GM21367 (cell line): ENCODE results near the gene IL1RL2.
A peak's percentile ranks its signal among the peaks of the same experiment; 100 is the strongest.

Experiments
- ATAC-seq: cut with Tn5 transposase; IDR thresholded peaks from one replicate; pipeline ENCODE4 v1.9.1; 2021; ENCODE audit not compliant: unreplicated experiment

Gene IL1RL2

GRCh38 chr2:102238039-102238756 lies 51.4 kb downstream of the IL1RL2 start:
- ATAC-seq: no peak

DNA sequence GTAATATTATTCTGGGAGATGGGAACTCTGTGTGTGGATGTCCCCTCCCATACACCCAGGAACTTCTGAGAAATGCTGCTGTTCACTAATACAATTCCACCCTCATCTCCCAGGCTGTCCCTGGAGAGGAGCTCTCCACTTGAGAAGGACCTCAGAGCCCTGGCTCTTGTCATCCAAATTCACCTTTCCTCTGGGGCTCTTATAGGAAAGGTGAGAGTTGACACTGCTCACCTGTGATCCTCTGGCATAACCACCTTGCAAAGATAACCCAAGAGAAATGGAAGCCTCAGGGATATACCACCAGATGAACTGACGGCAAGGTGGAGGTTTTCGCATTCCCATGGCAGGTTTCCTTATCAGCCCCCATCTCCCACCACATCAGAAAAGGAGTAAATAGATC lies 52.0 kb downstream of the IL1RL2 start:
- no peak for ATAC-seq

GRCh38 chr2:102239344-102239743 lies 52.5 kb downstream of the IL1RL2 start:
- ATAC-seq: no peak

- ATAC-seq: peak; percentile 84
These were observed 54.0 kb downstream of the IL1RL2 start for GRCh38 chr2:102240640-102241370.

DNA sequence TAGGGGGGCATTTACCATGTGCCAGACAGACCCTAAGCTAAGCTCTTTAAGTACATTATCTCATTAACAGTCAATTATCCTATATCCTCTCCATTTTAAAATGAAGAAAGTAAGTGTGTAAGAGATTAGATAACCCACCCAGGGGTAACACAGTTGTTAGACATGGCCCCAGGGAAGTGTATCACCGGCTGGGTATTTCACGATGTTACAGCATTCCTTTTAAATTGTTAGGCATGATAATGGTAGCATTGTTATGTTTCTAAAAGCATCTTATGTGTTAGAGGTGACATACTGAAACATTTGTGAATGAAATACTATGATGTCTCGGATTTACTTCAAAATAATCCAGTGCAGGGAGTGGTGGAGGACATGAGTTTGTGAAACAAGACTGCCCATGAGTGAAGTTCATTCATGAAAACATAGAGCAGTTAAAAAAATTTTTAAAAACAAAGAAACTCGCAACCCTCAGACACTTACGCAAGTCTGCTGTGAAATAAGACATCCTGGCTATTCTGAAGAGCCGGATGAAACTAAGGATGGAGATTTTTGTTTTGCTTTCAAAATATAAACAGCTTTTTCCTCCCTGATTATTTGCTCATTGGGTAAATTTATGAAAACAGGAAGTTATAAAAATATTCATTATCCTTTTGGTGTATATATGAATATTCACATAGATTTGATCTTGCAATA lies 54.9 kb downstream of the IL1RL2 start:
- ATAC-seq: no peak

DNA sequence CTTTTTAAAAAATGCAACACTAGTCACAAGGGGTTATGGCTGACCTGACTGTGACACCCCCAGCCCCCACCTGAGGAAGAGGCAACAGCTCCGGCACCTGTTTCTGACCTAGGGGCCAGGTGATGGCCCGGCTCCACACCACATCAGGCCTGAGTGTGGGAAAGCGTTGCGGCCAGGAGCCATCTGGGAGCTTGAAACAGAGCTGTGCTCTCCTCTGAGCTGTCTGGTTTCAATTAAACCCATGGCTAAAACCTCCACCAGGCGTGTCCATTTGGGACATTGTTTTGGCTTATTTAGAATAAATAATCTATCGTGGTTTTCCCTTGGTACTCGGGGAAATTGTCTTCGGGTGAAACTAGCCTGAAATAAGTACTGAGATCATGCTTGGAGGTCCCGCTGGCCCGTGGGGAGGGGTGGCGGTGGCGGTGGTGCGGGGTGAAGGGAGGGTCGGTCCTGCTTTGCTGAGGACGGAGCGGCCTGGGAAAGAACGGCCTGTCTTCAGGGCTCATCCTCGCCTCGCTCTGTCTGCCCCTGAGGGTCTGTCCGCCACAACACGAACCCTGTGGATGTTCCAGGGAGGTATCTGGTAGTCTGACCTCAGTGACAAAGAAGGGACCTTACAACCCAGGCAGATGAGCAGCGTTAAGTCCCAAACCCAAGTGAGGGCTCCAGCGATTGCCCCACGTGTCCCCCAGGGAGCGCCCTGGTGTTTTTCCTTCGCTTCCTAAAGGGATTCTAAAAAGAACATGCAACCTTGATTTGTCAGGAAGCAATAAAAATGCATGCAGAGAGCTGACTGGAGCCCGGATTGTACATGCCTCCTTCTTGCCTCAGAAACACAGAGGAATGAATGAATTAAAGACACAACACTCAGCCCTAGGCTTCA lies 58.7 kb downstream of the IL1RL2 start:
- ATAC-seq: no peak

GRCh38 chr2:102250278-102250821 lies 63.5 kb downstream of the IL1RL2 start:
- ATAC-seq: no peak

- peak; percentile 53 for ATAC-seq
These were observed 64.4 kb downstream of the IL1RL2 start for GRCh38 chr2:102251042-102251848.

DNA sequence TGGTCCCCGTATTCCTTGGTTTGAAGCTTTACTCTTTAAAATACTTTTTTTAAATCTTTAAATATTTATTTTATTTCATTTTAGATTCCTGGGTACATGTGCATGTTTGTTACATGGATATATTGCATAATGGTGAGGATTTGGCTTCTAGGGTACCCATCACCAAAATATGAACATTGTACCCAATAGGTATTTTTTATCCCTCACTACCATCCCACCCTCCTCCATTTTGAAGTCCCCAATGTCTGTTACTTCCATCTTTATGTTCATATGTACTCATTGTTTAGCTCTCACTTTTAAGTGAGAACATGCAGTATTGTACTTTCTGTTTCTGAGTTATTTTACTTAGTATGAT lies 65.0 kb downstream of the IL1RL2 start:
- no peak for ATAC-seq

GRCh38 chr2:102252236-102252635 lies 65.4 kb downstream of the IL1RL2 start:
- ATAC-seq: no peak

- ATAC-seq: no peak
These were observed 66.4 kb downstream of the IL1RL2 start for GRCh38 chr2:102253140-102253752.

- no peak for ATAC-seq
These were observed 66.9 kb downstream of the IL1RL2 start for GRCh38 chr2:102253753-102254150.

DNA sequence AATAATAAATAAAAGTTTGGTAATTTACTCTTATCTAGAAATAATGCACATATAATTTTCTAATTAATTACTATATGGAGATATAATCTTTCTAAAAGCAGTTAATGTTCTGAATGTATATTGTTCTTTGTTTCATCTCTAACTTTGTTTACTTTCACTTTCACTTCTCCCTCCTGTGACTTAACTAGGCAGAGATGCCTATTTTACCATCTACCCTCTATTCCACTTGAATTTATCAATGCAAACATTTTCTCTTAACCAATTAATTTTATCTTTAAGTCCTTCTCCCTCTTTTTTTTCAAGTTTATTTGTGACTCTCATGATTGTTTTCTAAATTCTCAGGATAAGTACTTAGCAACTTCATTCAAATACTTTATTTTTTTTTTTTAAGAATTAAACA lies 69.5 kb downstream of the IL1RL2 start:
- no peak for ATAC-seq

GRCh38 chr2:102256874-102257462 lies 70.1 kb downstream of the IL1RL2 start:
- ATAC-seq: no peak

- ATAC-seq: no peak
These were observed 71.2 kb downstream of the IL1RL2 start for GRCh38 chr2:102258025-102258385.

GRCh38 chr2:102258386-102259074 lies 71.7 kb downstream of the IL1RL2 start:
- no peak for ATAC-seq

GRCh38 chr2:102261467-102262135 lies 74.8 kb downstream of the IL1RL2 start:
- no peak for ATAC-seq
